ENCODE data around the gene NFATC2IP. TPM values are rescaled to one million over a fixed set of nuclear protein-coding genes. Genes with fewer than 3 reads are reported as not detected.

The NFATC2IP gene
- total and polyA plus RNA-seq, 9 of the 15 experiments (the other 6 are each of a cell fraction or from before 2014, with no cell fraction given): 15.6 to 106 (median 46.9) TPM

DNA sequence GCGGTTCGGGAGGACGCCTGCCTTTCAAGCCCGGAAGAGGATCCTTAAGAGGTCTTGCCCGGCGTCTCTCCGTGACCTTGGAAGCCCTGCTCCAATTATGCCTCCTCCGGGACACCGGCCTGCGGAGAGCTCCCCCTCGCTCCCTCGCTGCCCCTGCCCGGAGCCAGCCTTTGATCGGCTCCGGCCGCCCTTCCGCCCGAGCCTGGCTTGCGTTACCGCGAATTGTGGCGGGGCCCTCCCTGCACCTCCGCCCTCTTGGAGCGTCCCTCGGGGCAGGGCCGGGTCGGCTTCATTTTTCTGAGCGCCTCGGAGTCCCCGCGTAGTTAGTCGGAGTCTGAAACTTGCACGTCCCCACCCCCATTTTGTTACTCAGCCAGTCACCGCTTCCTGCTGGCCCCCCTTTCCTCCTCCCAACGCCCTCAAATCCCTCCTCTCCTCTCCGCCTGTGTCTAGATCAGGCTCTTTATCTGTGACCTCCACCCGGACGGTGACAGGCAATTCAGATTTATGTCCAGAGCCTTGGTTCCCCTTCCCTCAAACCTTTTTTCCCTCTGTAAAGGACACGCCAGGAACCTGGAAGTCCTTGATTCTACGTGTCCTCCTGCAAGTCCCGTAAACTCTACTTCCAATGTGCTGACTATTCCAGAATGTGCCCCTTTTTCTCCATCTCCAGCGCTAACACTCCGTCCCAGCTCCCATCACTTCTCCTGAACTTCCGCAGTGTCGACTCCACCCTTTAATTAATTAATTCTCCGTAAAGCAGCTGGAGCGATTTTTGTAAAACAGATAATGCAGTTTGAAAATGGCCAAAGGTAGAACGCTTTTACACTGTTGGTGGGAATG, 25.1 kb upstream of the NFATC2IP start (continued):
- TF ChIP-seq, protein P1, sequence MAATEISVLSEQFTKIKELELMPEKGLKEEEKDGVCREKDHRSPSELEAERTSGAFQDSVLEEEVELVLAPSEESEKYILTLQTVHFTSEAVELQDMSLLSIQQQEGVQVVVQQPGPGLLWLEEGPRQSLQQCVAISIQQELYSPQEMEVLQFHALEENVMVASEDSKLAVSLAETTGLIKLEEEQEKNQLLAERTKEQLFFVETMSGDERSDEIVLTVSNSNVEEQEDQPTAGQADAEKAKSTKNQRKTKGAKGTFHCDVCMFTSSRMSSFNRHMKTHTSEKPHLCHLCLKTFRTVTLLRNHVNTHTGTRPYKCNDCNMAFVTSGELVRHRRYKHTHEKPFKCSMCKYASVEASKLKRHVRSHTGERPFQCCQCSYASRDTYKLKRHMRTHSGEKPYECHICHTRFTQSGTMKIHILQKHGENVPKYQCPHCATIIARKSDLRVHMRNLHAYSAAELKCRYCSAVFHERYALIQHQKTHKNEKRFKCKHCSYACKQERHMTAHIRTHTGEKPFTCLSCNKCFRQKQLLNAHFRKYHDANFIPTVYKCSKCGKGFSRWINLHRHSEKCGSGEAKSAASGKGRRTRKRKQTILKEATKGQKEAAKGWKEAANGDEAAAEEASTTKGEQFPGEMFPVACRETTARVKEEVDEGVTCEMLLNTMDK (IDR thresholded peaks at IDR 0.05; ENCODE audit: borderline replicate concordance, insufficient read depth, low read depth, low read length, poor library complexity, severe bottlenecking): no peak
- peak; percentile 44; the same call in 1 of the 2 replicates for TF ChIP-seq CBX1 (IDR thresholded peaks at IDR 0.05; ENCODE audit: low read depth)
- peak; percentile 56; the same call in 1 of the 2 replicates for TF ChIP-seq ZNF436 (CRISPR knock-in tag; IDR thresholded peaks at IDR 0.05)
- 0 out of 2 replicates have a peak, but pooled peaks have one; percentile 32 for TF ChIP-seq NFXL1 (CRISPR knock-in tag; IDR thresholded peaks at IDR 0.05)
- peak; percentile 98 for TF ChIP-seq ARID1B (IDR thresholded peaks at IDR 0.05)
- TF ChIP-seq HNRNPLL (IDR thresholded peaks at IDR 0.05; ENCODE audit: low read depth, low read length, poor library complexity, severe bottlenecking): no peak
- no peak for TF ChIP-seq SP1 (CRISPR knock-in tag; IDR thresholded peaks at IDR 0.05)
- no peak for TF ChIP-seq SRSF1 (IDR thresholded peaks at IDR 0.05; ENCODE audit: low read depth, low read length)
- TF ChIP-seq MIER1 (IDR thresholded peaks at IDR 0.05; ENCODE audit: low read depth): 0 out of 2 replicates have a peak, but pooled peaks have one; percentile 20
- TF ChIP-seq SMAD2 (IDR thresholded peaks at IDR 0.05; ENCODE audit: low read depth, low read length): no peak
- peak; percentile 71; the same call in 1 of the 2 replicates for TF ChIP-seq ZBTB17 (CRISPR knock-in tag; IDR thresholded peaks at IDR 0.05)
- no peak for TF ChIP-seq TCF15 (CRISPR knock-in tag; IDR thresholded peaks at IDR 0.05)
- 0 out of 2 replicates have a peak, but pooled peaks have one; percentile 26 for TF ChIP-seq RFX7 (CRISPR knock-in tag; IDR thresholded peaks at IDR 0.05)
- TF ChIP-seq ZBTB9 (CRISPR knock-in tag; IDR thresholded peaks at IDR 0.05): peak; percentile 66; the same call in 1 of the 2 replicates
- peak; percentile 87; the same call in 1 of the 2 replicates for TF ChIP-seq RHOXF2B (CRISPR knock-in tag; conservative IDR thresholded peaks at IDR 0.05)
- peak in 1 of 2 experiments; percentile 45; a peak in 1 of 4 replicates for TF ChIP-seq TEAD1 (CRISPR knock-in tag; IDR thresholded peaks at IDR 0.05)
- TF ChIP-seq CREB1 (IDR thresholded peaks at IDR 0.05): peak; percentile 52; the same call in 1 of the 2 replicates
- TF ChIP-seq CREB1 (CRISPR knock-in tag; IDR thresholded peaks at IDR 0.05): no peak
- TF ChIP-seq RFX1 (IDR thresholded peaks at IDR 0.05): no peak
- peak; percentile 85 for TF ChIP-seq CXXC5 (CRISPR knock-in tag; IDR thresholded peaks at IDR 0.05)
- no peak for TF ChIP-seq SIN3B (IDR thresholded peaks at IDR 0.05; ENCODE audit: low read depth)
- TF ChIP-seq BRF1 (IDR thresholded peaks at IDR 0.05; ENCODE audit: borderline replicate concordance, extremely low read depth, insufficient read length): no peak
- TF ChIP-seq ZNF280A (IDR thresholded peaks at IDR 0.05; ENCODE audit: low read depth, partially characterized antibody): no peak

Data from K562 (cell line).